ENCODE measurements around the gene ACOX3. TPM values are rescaled to one million over a fixed set of nuclear protein-coding genes. Genes with fewer than 3 reads are reported as not detected.

The ACOX3 gene
- total and polyA plus RNA-seq, 2 donors (not counting 1 experiment from before 2014, with no cell fraction given): 6.8 to 23.8 TPM

DNA sequence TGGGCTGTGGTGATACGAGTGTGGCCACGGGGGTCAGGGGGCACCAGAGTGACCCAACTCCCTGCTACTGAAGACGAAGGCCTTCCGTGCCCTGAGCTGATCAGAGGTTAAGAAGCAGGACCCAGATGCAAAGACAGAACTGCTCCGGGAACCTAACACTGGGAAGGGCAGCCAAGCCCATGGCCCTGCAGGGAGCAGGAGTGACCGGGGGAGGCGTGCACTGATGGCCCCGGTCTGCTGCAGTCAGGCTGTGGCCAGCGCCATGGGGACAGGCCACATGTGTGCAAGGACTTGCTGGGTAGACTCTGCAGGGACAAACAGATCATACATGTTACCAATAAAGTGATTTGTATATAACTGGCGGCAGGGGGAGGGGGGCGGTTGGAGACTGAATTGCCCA, 74.6 kb downstream of the ACOX3 start:
- Histone ChIP-seq H3K36me3 (ENCODE audit: control insufficient read depth, insufficient read depth, low read length) (no peaks in the 10 kb centered on the region), H3K4me3 (replicated peaks in 1 of 4; ENCODE audit: control extremely low read depth in 1 of 4, insufficient read depth in 1 of 4, low read depth in 3 of 4, low read length in 4 of 4) (no peak overlapping the region), H3K4me2 (ENCODE audit: extremely low read depth, insufficient read depth, low read length) (no peak overlapping the region), H3K9ac (ENCODE audit: insufficient read depth, low read length) (no peak overlapping the region), H2AFZ (ENCODE audit: low read length) (no peak overlapping the region), H3K27ac (ENCODE audit: insufficient read depth, low read length) (no peak overlapping the region), H3K9me3 (ENCODE audit: control insufficient read depth, insufficient read depth, low read depth, low read length) (no peaks in the 10 kb centered on the region), H3K4me1 (ENCODE audit: control insufficient read depth, extremely low read depth, insufficient read depth, low read length) (no peaks in the 10 kb centered on the region), H3K27me3 (ENCODE audit: control insufficient read depth, insufficient read depth, low read length) (no peaks in the 10 kb centered on the region), H3K79me2 (ENCODE audit: control insufficient read depth, insufficient read depth, low read length) (no peaks in the 10 kb centered on the region), H4K20me1 (ENCODE audit: control insufficient read depth, extremely low read depth, insufficient read depth, low read length) (no peaks in the 10 kb centered on the region)
- no peak for TF ChIP-seq EZH2 (IDR thresholded peaks at IDR 0.05; ENCODE audit: low read length, missing control alignments)
- TF ChIP-seq, protein P1, sequence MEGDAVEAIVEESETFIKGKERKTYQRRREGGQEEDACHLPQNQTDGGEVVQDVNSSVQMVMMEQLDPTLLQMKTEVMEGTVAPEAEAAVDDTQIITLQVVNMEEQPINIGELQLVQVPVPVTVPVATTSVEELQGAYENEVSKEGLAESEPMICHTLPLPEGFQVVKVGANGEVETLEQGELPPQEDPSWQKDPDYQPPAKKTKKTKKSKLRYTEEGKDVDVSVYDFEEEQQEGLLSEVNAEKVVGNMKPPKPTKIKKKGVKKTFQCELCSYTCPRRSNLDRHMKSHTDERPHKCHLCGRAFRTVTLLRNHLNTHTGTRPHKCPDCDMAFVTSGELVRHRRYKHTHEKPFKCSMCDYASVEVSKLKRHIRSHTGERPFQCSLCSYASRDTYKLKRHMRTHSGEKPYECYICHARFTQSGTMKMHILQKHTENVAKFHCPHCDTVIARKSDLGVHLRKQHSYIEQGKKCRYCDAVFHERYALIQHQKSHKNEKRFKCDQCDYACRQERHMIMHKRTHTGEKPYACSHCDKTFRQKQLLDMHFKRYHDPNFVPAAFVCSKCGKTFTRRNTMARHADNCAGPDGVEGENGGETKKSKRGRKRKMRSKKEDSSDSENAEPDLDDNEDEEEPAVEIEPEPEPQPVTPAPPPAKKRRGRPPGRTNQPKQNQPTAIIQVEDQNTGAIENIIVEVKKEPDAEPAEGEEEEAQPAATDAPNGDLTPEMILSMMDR (conservative IDR thresholded peaks at IDR 0.05 in 1 of 2, IDR thresholded peaks at IDR 0.05 in 1 of 2; ENCODE audit: low read depth in 1 of 2, low read length in 2 of 2): no peak
- no peak for DNase-seq (ENCODE audit: low read depth in 2 of 2)

DNA sequence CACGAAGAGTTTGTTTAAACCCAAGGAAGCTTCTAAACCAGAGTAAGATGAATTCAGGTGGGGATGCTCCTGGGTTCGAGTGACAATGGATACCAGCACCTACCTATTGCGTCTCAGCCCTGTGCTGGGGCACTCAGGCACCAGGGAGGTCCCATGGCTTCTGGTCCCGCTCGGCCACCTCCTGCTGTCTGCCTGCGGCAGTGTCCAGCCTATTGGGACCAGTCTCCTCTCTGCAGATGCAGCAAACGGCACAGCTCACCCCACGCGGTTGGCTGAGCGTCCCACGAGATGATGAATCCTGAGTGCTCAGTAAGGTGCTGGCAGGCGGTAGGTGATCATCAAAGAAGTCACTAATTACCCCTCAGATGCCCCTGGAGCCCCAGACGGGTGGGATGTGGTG, 75.2 kb downstream of the ACOX3 start:
- Histone ChIP-seq H3K4me2 (ENCODE audit: extremely low read depth, insufficient read depth, low read length) (no peak overlapping the region), H3K27ac (ENCODE audit: insufficient read depth, low read length) (no peak overlapping the region), H3K9ac (ENCODE audit: insufficient read depth, low read length) (no peak overlapping the region), H3K4me3 (replicated peaks in 1 of 4; ENCODE audit: control extremely low read depth in 1 of 4, insufficient read depth in 1 of 4, low read depth in 3 of 4, low read length in 4 of 4) (no peak overlapping the region), H3K4me1 (ENCODE audit: control insufficient read depth, extremely low read depth, insufficient read depth, low read length) (no peaks in the 10 kb centered on the region), H3K79me2 (ENCODE audit: control insufficient read depth, insufficient read depth, low read length) (no peaks in the 10 kb centered on the region), H4K20me1 (ENCODE audit: control insufficient read depth, extremely low read depth, insufficient read depth, low read length) (no peaks in the 10 kb centered on the region), H3K36me3 (ENCODE audit: control insufficient read depth, insufficient read depth, low read length) (no peaks in the 10 kb centered on the region), H2AFZ (ENCODE audit: low read length) (no peak overlapping the region), H3K9me3 (ENCODE audit: control insufficient read depth, insufficient read depth, low read depth, low read length) (no peaks in the 10 kb centered on the region), H3K27me3 (ENCODE audit: control insufficient read depth, insufficient read depth, low read length) (no peaks in the 10 kb centered on the region)
- no peak for DNase-seq (ENCODE audit: low read depth in 2 of 2)
- TF ChIP-seq EZH2 (IDR thresholded peaks at IDR 0.05; ENCODE audit: low read length, missing control alignments): no peak
- TF ChIP-seq, protein P1 (conservative IDR thresholded peaks at IDR 0.05 in 1 of 2, IDR thresholded peaks at IDR 0.05 in 1 of 2; ENCODE audit: low read depth in 1 of 2, low read length in 2 of 2): no peak

DNA sequence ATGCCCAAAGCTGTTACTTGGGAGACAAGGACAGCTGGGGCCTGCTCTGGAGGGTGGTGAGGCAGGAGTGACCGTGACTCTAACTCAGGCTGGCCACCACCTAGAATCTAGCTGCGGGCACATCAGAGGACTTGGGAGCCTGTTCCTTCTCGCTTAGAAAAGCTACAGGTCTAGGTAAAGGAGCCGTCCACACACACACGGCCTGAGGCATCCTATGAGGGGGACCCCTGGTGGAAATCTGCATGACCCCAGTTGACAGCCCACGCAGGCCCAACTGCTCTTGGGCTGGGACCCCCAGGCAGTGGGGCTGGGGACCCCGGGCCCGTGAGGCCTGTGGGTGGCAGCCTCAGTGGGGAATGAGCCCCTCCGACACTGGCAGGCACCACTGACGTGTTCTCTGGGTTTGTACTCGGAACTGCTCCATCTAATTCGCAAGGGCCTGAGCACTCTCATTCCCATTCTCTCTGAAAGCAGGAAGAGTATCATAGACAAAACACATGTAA, 75.6 kb downstream of the ACOX3 start:
- no peak for DNase-seq (ENCODE audit: low read depth in 2 of 2)
- TF ChIP-seq EZH2 (IDR thresholded peaks at IDR 0.05; ENCODE audit: low read length, missing control alignments): no peak
- TF ChIP-seq, protein P1 (conservative IDR thresholded peaks at IDR 0.05 in 1 of 2, IDR thresholded peaks at IDR 0.05 in 1 of 2; ENCODE audit: low read depth in 1 of 2, low read length in 2 of 2): no peak
- no peaks in the 10 kb centered on the region for H3K36me3 ChIP-seq (ENCODE audit: control insufficient read depth, insufficient read depth, low read length)
- H4K20me1 ChIP-seq (ENCODE audit: control insufficient read depth, extremely low read depth, insufficient read depth, low read length): no peaks in the 10 kb centered on the region
- no peaks in the 10 kb centered on the region for H3K4me1 ChIP-seq (ENCODE audit: control insufficient read depth, extremely low read depth, insufficient read depth, low read length)
- H3K4me2 ChIP-seq (ENCODE audit: extremely low read depth, insufficient read depth, low read length): no peak overlapping the region
- H3K79me2 ChIP-seq (ENCODE audit: control insufficient read depth, insufficient read depth, low read length): no peaks in the 10 kb centered on the region
- no peaks in the 10 kb centered on the region for H3K27me3 ChIP-seq (ENCODE audit: control insufficient read depth, insufficient read depth, low read length)
- no peak overlapping the region for H3K27ac ChIP-seq (ENCODE audit: insufficient read depth, low read length)
- no peak overlapping the region for H2AFZ ChIP-seq (ENCODE audit: low read length)
- no peak overlapping the region for H3K4me3 ChIP-seq (replicated peaks in 1 of 4; ENCODE audit: control extremely low read depth in 1 of 4, insufficient read depth in 1 of 4, low read depth in 3 of 4, low read length in 4 of 4)
- no peaks in the 10 kb centered on the region for H3K9me3 ChIP-seq (ENCODE audit: control insufficient read depth, insufficient read depth, low read depth, low read length)
- H3K9ac ChIP-seq (ENCODE audit: insufficient read depth, low read length): no peak overlapping the region

Data from fibroblast of lung (primary cell).